Measurements from ENCODE around the gene SECISBP2.

GRCh38 chr9:89364666-89365531 lies 46.6 kb downstream of the SECISBP2 start:
- TF ChIP-seq CTCF (conservative IDR thresholded peaks at IDR 0.05 in 1 of 2, IDR thresholded peaks at IDR 0.05 in 1 of 2; ENCODE audit: extremely low read depth in 1 of 2, insufficient read depth in 1 of 2, low read depth in 1 of 2, low read length in 2 of 2) (no peak), EZH2 (IDR thresholded peaks at IDR 0.05; ENCODE audit: borderline replicate concordance, low read length) (no peak)
